Measurements from ENCODE around the gene ACBD4.

GRCh38 chr17:45155483-45155882 is 20.0 kb downstream of the ACBD4 start:
- TF ChIP-seq STAT3 (IDR thresholded peaks at IDR 0.05; ENCODE audit: low read depth, low read length) (no peak), MLLT1 (IDR thresholded peaks at IDR 0.05) (no peak), ZNF687 (IDR thresholded peaks at IDR 0.05) (no peak), RELA (IDR thresholded peaks at IDR 0.05; ENCODE audit: borderline replicate concordance, partially characterized antibody) (no peak), REST (IDR thresholded peaks at IDR 0.05; ENCODE audit: low read depth, low read length) (no peak), SP1 (IDR thresholded peaks at IDR 0.05; ENCODE audit: low read depth, low read length) (no peak), POLR2A (IDR thresholded peaks at IDR 0.05; ENCODE audit: low read depth, low read length) (no peak), ATF3 (IDR thresholded peaks at IDR 0.05; ENCODE audit: borderline replicate concordance, extremely low read depth, low read depth, low read length) (no peak), SPI1 (IDR thresholded peaks at IDR 0.05; ENCODE audit: borderline replicate concordance, insufficient read depth, low read depth, low read length) (no peak), CTCF (IDR thresholded peaks at IDR 0.05 in 2 of 3, conservative IDR thresholded peaks at IDR 0.05 in 1 of 3; ENCODE audit: control insufficient read depth in 2 of 3, extremely low read depth in 1 of 3, insufficient read depth in 1 of 3, low read depth in 3 of 3, low read length in 3 of 3) (no peak), NRF1 (conservative IDR thresholded peaks at IDR 0.05; ENCODE audit: low read depth, low read length) (no peak)

All from GM12878 (cell line).